ENCODE results near the gene RIMBP2. TPM values are rescaled to one million over a fixed set of nuclear protein-coding genes. Genes with fewer than 3 reads are reported as not detected.

The RIMBP2 gene
- total and polyA plus RNA-seq, 7 experiments from 2014 or later: 0.05 TPM; not detected in 6

DNA sequence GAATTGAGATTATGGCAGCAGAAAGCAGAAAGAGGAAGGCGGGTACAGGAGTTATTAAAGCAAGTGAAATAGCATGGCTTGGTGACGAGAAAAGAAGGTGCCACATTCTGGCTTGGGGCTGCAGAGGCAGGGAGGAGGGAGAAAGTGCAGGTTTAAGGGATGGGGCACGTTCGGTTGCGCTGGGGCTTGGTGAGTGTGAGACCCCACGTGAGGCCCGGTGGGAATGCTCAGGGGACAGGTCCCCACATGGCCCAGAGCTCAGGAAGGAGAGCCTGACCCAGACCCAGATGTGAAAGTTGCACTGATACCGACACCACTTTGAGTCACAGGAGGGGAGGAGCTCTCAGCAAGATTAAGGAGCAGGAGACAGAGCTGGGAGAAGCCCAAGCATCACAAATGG is 191.3 kb downstream of the RIMBP2 start:
- no peak for ATAC-seq
- CTCF ChIA-PET: no interaction called here
- Histone ChIP-seq H3K27me3 (ENCODE audit: control insufficient read depth in 2 of 2, insufficient read depth in 2 of 2, low read length in 2 of 2) (no peaks in the 10 kb centered on the region), H3K4me3 (ENCODE audit: low read length) (no peak overlapping the region), H3K36me3 (ENCODE audit: control insufficient read depth in 2 of 3, insufficient read depth in 3 of 3, low read length in 3 of 3) (no peaks in the 10 kb centered on the region), H3K4me1 (ENCODE audit: control insufficient read depth in 2 of 2, insufficient read depth in 2 of 2, low read length in 2 of 2) (no peaks in the 10 kb centered on the region), H3K9me3 (ENCODE audit: control insufficient read depth in 2 of 3, low read length in 3 of 3) (no peaks in the 10 kb centered on the region), H3K27ac (ENCODE audit: low read depth, low read length) (no peak overlapping the region)
- Mint-ChIP-seq H3K36me3 (no peaks in the 10 kb centered on the region), H3K27ac (no peak overlapping the region), H3K4me1 (no peaks in the 10 kb centered on the region), H3K27me3 (peaks cover 0 to 58% (median 15%) of the 10 kb centered on the region in 5 donors), H3K4me3 (no peak overlapping the region), H3K9me3 (peaks cover 0 to 14% (median 2%) of the 10 kb centered on the region in 11 donors)
- POLR2A ChIA-PET: no interaction called here
- intact Hi-C loops (cut with micrococcal nuclease): no loop called here
- DNase-seq: no peak

DNA sequence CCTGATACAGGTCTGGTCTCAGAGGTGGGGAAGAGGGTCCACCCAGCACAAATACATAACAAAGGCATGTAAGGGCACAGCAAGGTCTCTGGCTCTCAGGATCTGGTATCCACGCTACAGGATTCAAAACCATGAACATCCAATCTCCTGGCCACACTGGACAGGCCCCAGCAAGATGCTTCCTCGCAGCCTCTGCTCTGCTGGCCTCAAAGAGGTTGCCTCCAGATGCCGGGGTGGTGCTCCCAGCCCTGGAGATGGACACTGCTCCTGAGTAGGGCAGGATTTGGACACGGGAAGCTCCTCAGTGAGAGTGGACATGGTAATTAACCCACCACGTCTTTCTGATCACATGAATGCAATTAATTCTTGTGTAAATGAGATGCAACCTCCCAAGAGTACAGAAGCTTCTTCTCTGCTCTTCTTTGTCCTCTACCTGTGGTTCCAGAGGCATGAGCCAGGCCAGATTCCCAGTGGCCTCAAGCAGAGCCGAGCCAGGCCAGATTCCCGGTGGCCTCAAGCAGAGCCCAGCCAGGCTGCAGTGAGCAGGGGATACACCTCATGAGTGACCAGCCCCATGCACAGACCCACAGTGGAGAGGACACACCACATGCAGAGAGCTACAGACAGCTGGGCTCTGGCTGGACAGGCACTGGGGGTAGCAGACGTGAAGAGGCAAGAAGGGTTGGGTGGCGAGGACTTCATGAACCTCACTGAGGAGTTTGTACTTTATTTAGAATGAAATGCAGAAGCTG is 192.1 kb downstream of the RIMBP2 start:
- no peak for ATAC-seq
- Histone ChIP-seq H3K27ac (ENCODE audit: low read depth, low read length) (no peak overlapping the region), H3K27me3 (ENCODE audit: control insufficient read depth in 2 of 2, insufficient read depth in 2 of 2, low read length in 2 of 2) (no peaks in the 10 kb centered on the region), H3K4me1 (ENCODE audit: control insufficient read depth in 2 of 2, insufficient read depth in 2 of 2, low read length in 2 of 2) (no peaks in the 10 kb centered on the region), H3K9me3 (ENCODE audit: control insufficient read depth in 2 of 3, low read length in 3 of 3) (no peaks in the 10 kb centered on the region), H3K36me3 (ENCODE audit: control insufficient read depth in 2 of 3, insufficient read depth in 3 of 3, low read length in 3 of 3) (no peaks in the 10 kb centered on the region), H3K4me3 (ENCODE audit: low read length) (no peak overlapping the region)
- Mint-ChIP-seq H3K27me3 (peaks cover 0 to 57% (median 10%) of the 10 kb centered on the region in 5 donors), H3K36me3 (no peaks in the 10 kb centered on the region), H3K9me3 (peaks cover 0 to 14% (median 2%) of the 10 kb centered on the region in 11 donors), H3K4me1 (no peaks in the 10 kb centered on the region), H3K4me3 (no peak overlapping the region), H3K27ac (no peak overlapping the region)
- ChIA-PET CTCF (no interaction called here), POLR2A (no interaction called here)
- intact Hi-C loops (cut with micrococcal nuclease): no loop called here
- no peak for DNase-seq

DNA sequence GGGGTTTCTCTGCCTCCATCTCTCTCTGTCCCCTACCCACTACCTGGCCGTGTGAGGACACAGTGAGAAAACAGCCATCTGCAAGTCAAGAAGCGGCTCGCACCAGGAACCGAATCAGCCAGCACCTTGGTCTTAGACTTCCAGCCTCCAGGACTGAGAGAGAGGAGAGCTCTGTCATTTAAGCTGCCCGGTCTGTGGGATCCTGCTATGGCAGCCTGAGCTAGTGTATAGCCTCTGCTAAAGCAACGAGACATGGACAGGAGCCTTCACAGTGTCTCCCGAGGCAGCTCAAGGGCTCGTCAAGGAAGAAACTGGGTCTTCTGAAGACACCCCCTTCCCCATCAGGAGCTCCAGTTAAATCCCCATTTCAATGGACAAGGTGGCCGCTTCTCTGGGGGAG is 192.9 kb downstream of the RIMBP2 start:
- no peaks in the 10 kb centered on the region for H3K9me3 ChIP-seq (ENCODE audit: control insufficient read depth in 2 of 3, low read length in 3 of 3)
- POLR2A ChIA-PET: no interaction called here
- no peak overlapping the region for H3K4me3 ChIP-seq (ENCODE audit: low read length)
- peaks cover 0 to 58% (median 9%) of the 10 kb centered on the region in 5 donors for H3K27me3 Mint-ChIP-seq
- H3K27ac Mint-ChIP-seq: no peak overlapping the region
- H3K27me3 ChIP-seq (ENCODE audit: control insufficient read depth in 2 of 2, insufficient read depth in 2 of 2, low read length in 2 of 2): no peaks in the 10 kb centered on the region
- H3K9me3 Mint-ChIP-seq: peaks cover 0 to 10% (median 2%) of the 10 kb centered on the region in 11 donors
- DNase-seq (no peak), ATAC-seq (no peak)
- no peak overlapping the region for H3K4me3 Mint-ChIP-seq
- no peaks in the 10 kb centered on the region for H3K4me1 ChIP-seq (ENCODE audit: control insufficient read depth in 2 of 2, insufficient read depth in 2 of 2, low read length in 2 of 2)
- CTCF ChIA-PET: no interaction called here
- H3K4me1 Mint-ChIP-seq: no peaks in the 10 kb centered on the region
- no peak overlapping the region for H3K27ac ChIP-seq (ENCODE audit: low read depth, low read length)
- no peaks in the 10 kb centered on the region for H3K36me3 Mint-ChIP-seq
- H3K36me3 ChIP-seq (ENCODE audit: control insufficient read depth in 2 of 3, insufficient read depth in 3 of 3, low read length in 3 of 3): no peaks in the 10 kb centered on the region
- intact Hi-C loops (cut with micrococcal nuclease): no loop called here

DNA sequence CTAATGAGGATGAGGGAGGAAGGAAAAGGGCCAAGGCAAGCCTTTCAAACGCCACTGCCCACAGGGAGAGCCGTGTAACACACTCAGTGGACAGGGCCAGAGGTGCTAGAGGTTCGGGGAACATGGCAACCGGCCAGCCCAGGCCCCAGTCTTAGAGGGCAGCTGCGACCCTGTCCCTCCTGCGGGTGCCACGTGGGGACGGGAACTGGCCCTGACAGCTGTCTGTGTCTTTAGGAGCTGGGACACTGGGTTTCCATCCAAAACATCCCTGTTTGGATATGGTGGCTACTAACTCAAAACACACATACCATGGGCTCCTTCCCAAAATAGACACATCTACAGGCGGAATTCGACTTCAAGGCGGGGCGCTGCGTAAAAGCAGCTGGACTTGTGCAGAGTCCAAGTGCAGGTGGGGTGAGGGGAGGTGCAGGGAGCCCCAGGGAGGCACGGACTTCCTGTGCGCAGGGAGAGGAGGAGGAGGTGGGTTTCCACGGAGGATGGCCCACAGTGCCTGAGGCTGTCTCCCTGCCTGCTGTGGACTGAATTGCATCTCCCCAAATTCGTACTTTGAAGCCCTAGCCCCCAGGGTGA is 193.8 kb downstream of the RIMBP2 start:
- Histone ChIP-seq H3K4me1 (ENCODE audit: control insufficient read depth in 2 of 2, insufficient read depth in 2 of 2, low read length in 2 of 2) (no peaks in the 10 kb centered on the region), H3K9me3 (ENCODE audit: control insufficient read depth in 2 of 3, low read length in 3 of 3) (no peaks in the 10 kb centered on the region), H3K36me3 (ENCODE audit: control insufficient read depth in 2 of 3, insufficient read depth in 3 of 3, low read length in 3 of 3) (no peaks in the 10 kb centered on the region), H3K27me3 (ENCODE audit: control insufficient read depth in 2 of 2, insufficient read depth in 2 of 2, low read length in 2 of 2) (no peaks in the 10 kb centered on the region), H3K27ac (ENCODE audit: low read depth, low read length) (no peak overlapping the region), H3K4me3 (ENCODE audit: low read length) (no peak overlapping the region)
- Mint-ChIP-seq H3K9me3 (peaks cover 0 to 6% (median 1%) of the 10 kb centered on the region in 11 donors), H3K27me3 (peaks cover 0 to 52% (median 10%) of the 10 kb centered on the region in 5 donors), H3K36me3 (no peaks in the 10 kb centered on the region), H3K4me1 (no peaks in the 10 kb centered on the region), H3K27ac (no peak overlapping the region), H3K4me3 (no peak overlapping the region)
- intact Hi-C loops (cut with micrococcal nuclease): no loop called here
- ATAC-seq (no peak), DNase-seq (no peak)
- POLR2A ChIA-PET: no interaction called here
- CTCF ChIA-PET: no interaction called here

DNA sequence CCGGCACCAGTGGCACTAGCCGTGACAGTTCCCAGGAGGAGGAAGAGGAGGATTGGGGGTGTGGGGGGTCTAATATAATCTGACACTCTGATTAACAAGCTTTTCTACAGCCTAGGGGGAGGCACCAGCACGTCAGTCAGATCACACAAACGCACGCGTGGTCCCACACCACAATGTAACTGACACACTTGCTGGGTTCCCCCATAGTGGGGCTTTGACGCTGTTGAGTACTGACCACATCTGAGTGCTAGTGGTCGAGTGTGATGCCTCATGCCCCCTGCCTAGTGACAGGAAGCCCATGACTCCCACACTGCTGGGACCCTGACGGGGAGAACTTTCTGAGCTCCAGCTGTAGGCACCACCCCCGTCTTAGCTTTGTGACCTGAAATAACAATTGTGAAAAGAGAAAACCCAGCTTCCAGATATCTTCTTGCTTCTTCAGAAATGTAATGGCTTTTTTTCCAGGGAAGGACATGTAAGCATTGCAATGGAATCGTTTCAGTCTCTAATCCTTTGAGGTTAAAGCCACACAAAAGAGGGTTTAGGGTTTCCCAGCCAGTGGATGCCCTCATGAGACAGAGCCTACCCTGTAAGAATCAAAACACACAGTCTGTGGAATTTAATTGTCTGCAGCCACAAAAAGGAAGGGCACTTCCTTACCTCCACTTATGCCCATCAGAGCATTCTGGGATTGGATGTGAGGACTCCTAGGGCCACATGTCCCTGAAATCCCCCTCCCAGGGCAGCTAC is 194.5 kb downstream of the RIMBP2 start:
- no peaks in the 10 kb centered on the region for H3K4me1 Mint-ChIP-seq
- H3K4me3 Mint-ChIP-seq: no peak overlapping the region
- Histone ChIP-seq H3K27ac (ENCODE audit: low read depth, low read length) (no peak overlapping the region), H3K36me3 (ENCODE audit: control insufficient read depth in 2 of 3, insufficient read depth in 3 of 3, low read length in 3 of 3) (no peaks in the 10 kb centered on the region), H3K4me3 (ENCODE audit: low read length) (no peak overlapping the region), H3K9me3 (ENCODE audit: control insufficient read depth in 2 of 3, low read length in 3 of 3) (no peaks in the 10 kb centered on the region), H3K4me1 (ENCODE audit: control insufficient read depth in 2 of 2, insufficient read depth in 2 of 2, low read length in 2 of 2) (no peaks in the 10 kb centered on the region), H3K27me3 (ENCODE audit: control insufficient read depth in 2 of 2, insufficient read depth in 2 of 2, low read length in 2 of 2) (no peaks in the 10 kb centered on the region)
- peaks cover 0 to 52% (median 8%) of the 10 kb centered on the region in 5 donors for H3K27me3 Mint-ChIP-seq
- ChIA-PET POLR2A (no interaction called here), CTCF (no interaction called here)
- ATAC-seq: no peak
- DNase-seq: no peak
- no peak overlapping the region for H3K27ac Mint-ChIP-seq
- peaks cover 0 to 8% (median 0%) of the 10 kb centered on the region in 11 donors for H3K9me3 Mint-ChIP-seq
- no peaks in the 10 kb centered on the region for H3K36me3 Mint-ChIP-seq
- intact Hi-C loops (cut with micrococcal nuclease): no loop called here

DNA sequence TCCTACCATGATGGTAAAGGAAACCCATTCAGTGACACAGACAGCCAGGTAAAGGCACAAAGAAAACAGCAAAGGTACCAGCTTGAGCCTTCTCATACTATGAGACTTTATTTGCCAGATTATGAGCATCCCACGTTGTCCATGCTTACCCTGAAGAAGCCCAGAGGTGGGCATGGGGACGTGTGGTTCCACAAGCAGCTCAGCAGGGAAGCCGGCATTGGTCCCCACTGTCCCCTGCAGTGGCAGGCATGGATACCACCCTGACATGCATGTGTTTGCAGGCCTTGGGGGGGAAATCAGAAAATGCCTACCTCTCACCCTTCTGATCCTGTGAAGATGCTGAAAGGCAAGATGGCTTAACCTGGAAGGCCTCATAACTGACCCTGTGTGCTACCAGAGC is 195.3 kb downstream of the RIMBP2 start:
- Mint-ChIP-seq H3K27me3 (peaks cover 0 to 60% (median 8%) of the 10 kb centered on the region in 5 donors), H3K27ac (no peak overlapping the region), H3K4me3 (no peak overlapping the region), H3K9me3 (peaks cover 0 to 8% (median 3%) of the 10 kb centered on the region in 11 donors), H3K36me3 (no peaks in the 10 kb centered on the region), H3K4me1 (no peaks in the 10 kb centered on the region)
- H3K4me1 ChIP-seq (ENCODE audit: control insufficient read depth in 2 of 2, insufficient read depth in 2 of 2, low read length in 2 of 2): no peaks in the 10 kb centered on the region
- ChIA-PET POLR2A (no interaction called here), CTCF (no interaction called here)
- H3K27ac ChIP-seq (ENCODE audit: low read depth, low read length): no peak overlapping the region
- DNase-seq (no peak), ATAC-seq (no peak)
- H3K27me3 ChIP-seq (ENCODE audit: control insufficient read depth in 2 of 2, insufficient read depth in 2 of 2, low read length in 2 of 2): no peaks in the 10 kb centered on the region
- intact Hi-C loops (cut with micrococcal nuclease): no loop called here
- H3K9me3 ChIP-seq (ENCODE audit: control insufficient read depth in 2 of 3, low read length in 3 of 3): no peaks in the 10 kb centered on the region
- no peaks in the 10 kb centered on the region for H3K36me3 ChIP-seq (ENCODE audit: control insufficient read depth in 2 of 3, insufficient read depth in 3 of 3, low read length in 3 of 3)
- H3K4me3 ChIP-seq (ENCODE audit: low read length): no peak overlapping the region

Data from naive thymus-derived CD4-positive, alpha-beta T cell (primary cell).